ENCODE measurements around the gene ELOVL2. TPM values are rescaled to one million over a fixed set of nuclear protein-coding genes. Genes with fewer than 3 reads are reported as not detected.

Gene ELOVL2
- total and polyA plus RNA-seq, 2 experiments from 2014 or later, result 13.6 to 20.8 TPM

- H3K27me3 ChIP-seq, result peaks cover 6% of the 10 kb centered on the region
- WGBS (ENCODE audit: low lambda C conversion rate, missing lambda C conversion rate), result 50% methylated on average over 2 of the region's 2 CpGs
- no peak overlapping the region for H2AFZ ChIP-seq
Observed at GRCh38 chr6:11036977-11037430, 7.1 kb downstream of the ELOVL2 start.

DNA sequence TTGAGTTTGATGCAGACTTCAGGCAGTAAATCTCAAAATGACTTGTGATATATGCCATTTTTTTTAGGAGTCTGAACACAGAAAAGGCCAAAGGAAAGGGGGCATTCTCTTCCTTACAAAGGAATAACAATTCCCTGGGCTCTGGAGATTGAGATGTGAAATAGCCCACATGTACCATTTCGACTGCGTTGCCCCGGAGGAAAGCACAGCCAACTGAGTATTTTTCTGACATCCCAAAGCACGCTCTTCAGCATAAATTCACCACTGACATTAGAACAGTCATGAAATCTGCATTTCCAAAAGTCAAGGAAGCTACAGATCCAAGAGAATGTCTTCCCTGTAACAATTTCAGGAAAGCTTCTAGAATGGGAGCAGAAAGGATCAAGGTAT, 7.8 kb downstream of the ELOVL2 start:
- H4K20me1 ChIP-seq (ENCODE audit: insufficient read depth, poor library complexity, severe bottlenecking), result no peaks in the 10 kb centered on the region
- no peak for DNase-seq (ENCODE audit: low spot score)
- peaks cover 8% of the 10 kb centered on the region for H3K4me1 ChIP-seq (ENCODE audit: insufficient read depth)
- peaks cover 16% of the 10 kb centered on the region for H3K79me2 ChIP-seq
- H3K9me2 ChIP-seq (replicated peaks; ENCODE audit: insufficient read depth), result no peaks in the 10 kb centered on the region
- H3K4me3 ChIP-seq, result no peak overlapping the region
- TF ChIP-seq, protein P1, sequence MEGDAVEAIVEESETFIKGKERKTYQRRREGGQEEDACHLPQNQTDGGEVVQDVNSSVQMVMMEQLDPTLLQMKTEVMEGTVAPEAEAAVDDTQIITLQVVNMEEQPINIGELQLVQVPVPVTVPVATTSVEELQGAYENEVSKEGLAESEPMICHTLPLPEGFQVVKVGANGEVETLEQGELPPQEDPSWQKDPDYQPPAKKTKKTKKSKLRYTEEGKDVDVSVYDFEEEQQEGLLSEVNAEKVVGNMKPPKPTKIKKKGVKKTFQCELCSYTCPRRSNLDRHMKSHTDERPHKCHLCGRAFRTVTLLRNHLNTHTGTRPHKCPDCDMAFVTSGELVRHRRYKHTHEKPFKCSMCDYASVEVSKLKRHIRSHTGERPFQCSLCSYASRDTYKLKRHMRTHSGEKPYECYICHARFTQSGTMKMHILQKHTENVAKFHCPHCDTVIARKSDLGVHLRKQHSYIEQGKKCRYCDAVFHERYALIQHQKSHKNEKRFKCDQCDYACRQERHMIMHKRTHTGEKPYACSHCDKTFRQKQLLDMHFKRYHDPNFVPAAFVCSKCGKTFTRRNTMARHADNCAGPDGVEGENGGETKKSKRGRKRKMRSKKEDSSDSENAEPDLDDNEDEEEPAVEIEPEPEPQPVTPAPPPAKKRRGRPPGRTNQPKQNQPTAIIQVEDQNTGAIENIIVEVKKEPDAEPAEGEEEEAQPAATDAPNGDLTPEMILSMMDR (IDR thresholded peaks at IDR 0.05; ENCODE audit: poor library complexity), result no peak
- TF ChIP-seq EZH2phosphoT487 (IDR thresholded peaks at IDR 0.05; ENCODE audit: low read depth, severe bottlenecking, unreplicated experiment), result no peak
- TF ChIP-seq EZH2 (IDR thresholded peaks at IDR 0.05; ENCODE audit: borderline replicate concordance), result no peak
- WGBS (ENCODE audit: low lambda C conversion rate, missing lambda C conversion rate), result 78% methylated on average over 4 of the region's 4 CpGs
- H3K27me3 ChIP-seq, result peaks cover 4% of the 10 kb centered on the region
- H3K27ac ChIP-seq, result peak overlapping the region; percentile 3
- no peaks in the 10 kb centered on the region for H3K36me3 ChIP-seq (replicated peaks; ENCODE audit: insufficient read depth, low read depth)
- H3K4me2 ChIP-seq, result peak overlapping the region; percentile 44
- H3K9me3 ChIP-seq (ENCODE audit: low read depth), result no peaks in the 10 kb centered on the region
- H2AFZ ChIP-seq, result no peak overlapping the region

More at GRCh38 chr6:11036977-11037430, 7.1 kb downstream of the ELOVL2 start:
- H3K36me3 ChIP-seq (replicated peaks; ENCODE audit: insufficient read depth, low read depth), result no peaks in the 10 kb centered on the region
- H3K79me2 ChIP-seq, result peaks cover 22% of the 10 kb centered on the region
- TF ChIP-seq EZH2 (IDR thresholded peaks at IDR 0.05; ENCODE audit: borderline replicate concordance) (no peak), EZH2phosphoT487 (IDR thresholded peaks at IDR 0.05; ENCODE audit: low read depth, severe bottlenecking, unreplicated experiment) (no peak)
- TF ChIP-seq, protein P1 (IDR thresholded peaks at IDR 0.05; ENCODE audit: poor library complexity), result no peak
- no peak for DNase-seq (ENCODE audit: low spot score)
- no peaks in the 10 kb centered on the region for H3K9me2 ChIP-seq (replicated peaks; ENCODE audit: insufficient read depth)
- no peak overlapping the region for H3K4me3 ChIP-seq
- peaks cover 8% of the 10 kb centered on the region for H3K4me1 ChIP-seq (ENCODE audit: insufficient read depth)
- no peak overlapping the region for H3K4me2 ChIP-seq
- peak overlapping the region; percentile 3 for H3K27ac ChIP-seq
- no peaks in the 10 kb centered on the region for H3K9me3 ChIP-seq (ENCODE audit: low read depth)
- H4K20me1 ChIP-seq (ENCODE audit: insufficient read depth, poor library complexity, severe bottlenecking), result no peaks in the 10 kb centered on the region

- H3K36me3 ChIP-seq (replicated peaks; ENCODE audit: insufficient read depth, low read depth), result no peaks in the 10 kb centered on the region
- no peaks in the 10 kb centered on the region for H3K9me3 ChIP-seq (ENCODE audit: low read depth)
- H3K4me1 ChIP-seq (ENCODE audit: insufficient read depth), result peaks cover 8% of the 10 kb centered on the region
- DNase-seq (ENCODE audit: low spot score), result no peak
- H2AFZ ChIP-seq, result no peak overlapping the region
- H3K27me3 ChIP-seq, result peaks cover 4% of the 10 kb centered on the region
- TF ChIP-seq EZH2phosphoT487 (IDR thresholded peaks at IDR 0.05; ENCODE audit: low read depth, severe bottlenecking, unreplicated experiment) (no peak), EZH2 (IDR thresholded peaks at IDR 0.05; ENCODE audit: borderline replicate concordance) (no peak)
- TF ChIP-seq, protein P1 (IDR thresholded peaks at IDR 0.05; ENCODE audit: poor library complexity), result no peak
- H3K9me2 ChIP-seq (replicated peaks; ENCODE audit: insufficient read depth), result no peaks in the 10 kb centered on the region
- 61% methylated on average over 7 of the region's 7 CpGs for WGBS (ENCODE audit: low lambda C conversion rate, missing lambda C conversion rate)
- H3K4me2 ChIP-seq, result peak overlapping the region; percentile 44
- no peak overlapping the region for H3K4me3 ChIP-seq
- H3K79me2 ChIP-seq, result peaks cover 13% of the 10 kb centered on the region
- H3K27ac ChIP-seq, result peak overlapping the region; percentile 3
- no peaks in the 10 kb centered on the region for H4K20me1 ChIP-seq (ENCODE audit: insufficient read depth, poor library complexity, severe bottlenecking)
Observed at GRCh38 chr6:11035616-11036350, 8.3 kb downstream of the ELOVL2 start.

All from hepatocyte (in vitro differentiated cells).